GM12872 (cell line): ENCODE results near the gene SLC35G1.

ENCODE experiments used
- TF ChIP-seq, protein P1 (sequence below): IDR thresholded peaks from 3 replicates; pipeline ENCODE4 v1.5.1; 2011; ENCODE audit warnings: low read depth, mild to moderate bottlenecking, low read length, moderate library complexity; ENCODE audit not compliant: insufficient read depth

The SLC35G1 gene

DNA sequence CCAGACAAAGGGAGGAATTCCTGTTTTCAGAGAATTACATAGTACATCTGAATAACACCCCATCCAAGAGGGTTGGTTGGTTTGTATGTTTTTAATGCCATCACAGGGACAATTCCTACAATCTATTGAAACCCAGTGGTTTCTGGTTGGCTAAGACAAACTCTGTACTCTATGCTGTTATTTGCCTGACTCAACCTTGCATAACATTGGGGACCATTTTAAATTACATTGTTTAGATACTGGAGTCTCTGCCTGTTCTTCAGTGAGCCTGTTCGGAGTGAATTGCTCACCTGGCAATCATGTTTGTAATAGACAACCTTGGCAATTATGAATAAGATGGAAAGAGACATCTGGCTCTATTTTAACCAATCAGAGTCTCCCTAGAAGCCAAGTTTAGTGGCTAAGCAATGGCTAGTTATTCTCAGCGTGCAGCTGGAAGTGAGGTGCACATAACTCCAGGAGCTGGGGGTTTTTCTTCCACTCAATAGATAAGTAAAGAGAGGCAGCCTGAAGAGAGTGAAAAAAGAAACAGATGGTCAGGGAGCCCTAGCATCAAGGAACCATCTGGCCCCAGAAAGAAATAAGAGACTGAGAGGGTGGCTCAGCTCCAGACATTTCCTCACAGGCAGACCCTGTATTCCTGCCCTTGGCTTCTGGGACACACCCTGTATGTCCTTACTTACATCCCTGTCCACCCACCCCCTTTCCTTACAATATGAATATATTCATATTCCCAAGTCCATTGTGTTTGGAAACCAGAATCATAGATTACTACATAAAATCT is 21.2 kb upstream of the SLC35G1 start:
- TF ChIP-seq, protein P1, sequence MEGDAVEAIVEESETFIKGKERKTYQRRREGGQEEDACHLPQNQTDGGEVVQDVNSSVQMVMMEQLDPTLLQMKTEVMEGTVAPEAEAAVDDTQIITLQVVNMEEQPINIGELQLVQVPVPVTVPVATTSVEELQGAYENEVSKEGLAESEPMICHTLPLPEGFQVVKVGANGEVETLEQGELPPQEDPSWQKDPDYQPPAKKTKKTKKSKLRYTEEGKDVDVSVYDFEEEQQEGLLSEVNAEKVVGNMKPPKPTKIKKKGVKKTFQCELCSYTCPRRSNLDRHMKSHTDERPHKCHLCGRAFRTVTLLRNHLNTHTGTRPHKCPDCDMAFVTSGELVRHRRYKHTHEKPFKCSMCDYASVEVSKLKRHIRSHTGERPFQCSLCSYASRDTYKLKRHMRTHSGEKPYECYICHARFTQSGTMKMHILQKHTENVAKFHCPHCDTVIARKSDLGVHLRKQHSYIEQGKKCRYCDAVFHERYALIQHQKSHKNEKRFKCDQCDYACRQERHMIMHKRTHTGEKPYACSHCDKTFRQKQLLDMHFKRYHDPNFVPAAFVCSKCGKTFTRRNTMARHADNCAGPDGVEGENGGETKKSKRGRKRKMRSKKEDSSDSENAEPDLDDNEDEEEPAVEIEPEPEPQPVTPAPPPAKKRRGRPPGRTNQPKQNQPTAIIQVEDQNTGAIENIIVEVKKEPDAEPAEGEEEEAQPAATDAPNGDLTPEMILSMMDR = no peak

DNA sequence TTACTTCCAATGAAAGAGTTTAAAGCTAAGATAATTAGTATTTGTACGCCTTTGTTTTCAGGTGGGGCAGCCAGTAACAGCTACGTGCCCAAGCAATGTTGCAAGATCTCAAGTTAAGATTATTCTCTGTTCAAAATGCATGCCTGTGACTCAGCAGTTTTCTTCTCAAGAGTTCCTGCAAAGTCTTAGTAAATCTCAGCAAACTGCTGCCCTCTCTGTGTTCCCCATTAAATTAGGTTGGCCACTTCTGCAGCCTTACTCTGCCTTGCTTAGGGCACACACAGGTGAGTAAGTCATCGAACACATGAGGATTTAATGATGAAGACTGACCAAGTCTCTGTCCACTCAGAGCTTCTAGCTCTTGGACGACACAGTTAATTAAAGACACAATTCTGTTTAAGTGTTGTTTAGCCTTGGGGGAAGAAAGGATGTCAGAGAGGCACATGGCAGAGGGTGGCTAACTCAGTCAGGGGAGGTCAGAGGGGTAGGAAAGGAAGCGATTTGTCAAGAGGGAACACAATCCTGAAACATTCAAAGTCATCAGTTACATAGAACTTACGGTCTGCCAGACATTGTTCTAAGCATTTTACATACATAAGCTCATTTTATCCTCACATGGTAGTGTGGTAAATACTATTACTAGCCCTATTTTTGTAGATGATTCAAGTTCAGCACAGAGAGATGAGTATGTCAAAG is 20.2 kb upstream of the SLC35G1 start:
- TF ChIP-seq, protein P1 = no peak

DNA sequence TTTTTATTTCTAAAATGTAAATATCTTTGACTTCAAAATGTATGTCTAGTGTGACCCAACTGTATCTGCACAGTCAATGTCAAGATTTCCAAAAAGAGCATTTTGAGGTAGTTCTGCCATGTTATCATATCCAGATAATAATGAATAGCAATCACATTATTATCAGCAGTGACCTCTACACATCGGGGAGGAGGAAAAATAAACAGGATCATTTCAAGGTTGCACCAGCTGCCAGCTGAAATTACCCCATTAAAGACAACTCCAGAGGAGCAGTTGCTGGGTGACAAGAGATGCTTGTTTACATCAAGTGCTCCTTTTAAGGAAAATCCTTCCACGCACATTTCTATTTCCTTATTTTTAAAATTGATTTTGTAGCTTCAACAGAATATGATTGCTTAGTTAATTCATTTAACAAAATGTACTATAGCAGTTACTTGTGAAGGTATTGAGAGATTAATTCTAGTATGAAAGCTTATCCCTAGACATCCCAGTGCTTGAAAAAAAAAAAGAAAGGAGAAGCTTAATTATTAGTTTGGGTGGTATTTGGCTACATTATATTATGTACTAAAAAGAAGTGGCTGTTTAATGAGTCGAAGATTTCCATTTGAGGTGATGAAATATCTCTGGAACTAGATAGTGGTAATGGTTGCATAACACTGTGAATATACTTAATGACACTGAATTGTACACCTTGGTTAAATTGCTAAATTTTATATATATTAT is 19.3 kb upstream of the SLC35G1 start:
- TF ChIP-seq, protein P1 = no peak

DNA sequence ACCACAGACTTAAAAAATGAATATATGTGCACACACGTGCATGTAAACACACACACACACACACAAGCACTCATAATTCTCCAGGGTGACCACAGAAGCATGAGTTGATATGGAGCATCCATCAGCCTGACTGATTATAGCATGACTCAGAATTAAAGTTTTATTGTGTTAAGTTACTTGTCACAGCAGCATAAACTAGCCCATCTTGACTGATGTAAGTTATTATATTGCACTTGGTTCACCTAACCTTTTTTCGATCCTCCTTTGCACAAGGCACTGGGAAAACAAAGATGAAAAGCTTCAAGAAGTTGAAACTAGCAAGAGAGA is 18.8 kb upstream of the SLC35G1 start:
- TF ChIP-seq, protein P1 = no peak

DNA sequence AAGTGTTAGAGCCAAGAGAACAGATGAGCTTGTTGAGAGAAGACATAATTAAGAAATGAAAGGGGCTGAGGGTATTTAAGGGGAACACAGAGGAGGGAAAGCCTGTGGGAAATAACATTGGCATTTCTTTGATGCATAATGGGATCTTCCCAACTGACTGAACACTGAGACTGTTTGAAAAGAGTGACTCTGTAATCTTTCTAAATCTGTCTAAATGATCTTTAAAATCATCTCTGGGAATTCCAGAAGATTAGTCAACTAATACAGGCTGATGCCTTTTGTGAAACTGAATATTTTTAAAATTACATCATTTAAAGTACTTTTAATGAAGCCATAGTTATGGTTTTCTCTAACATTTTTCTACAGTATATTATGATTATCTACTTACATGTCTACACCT is 17.4 kb upstream of the SLC35G1 start:
- TF ChIP-seq, protein P1 = no peak

DNA sequence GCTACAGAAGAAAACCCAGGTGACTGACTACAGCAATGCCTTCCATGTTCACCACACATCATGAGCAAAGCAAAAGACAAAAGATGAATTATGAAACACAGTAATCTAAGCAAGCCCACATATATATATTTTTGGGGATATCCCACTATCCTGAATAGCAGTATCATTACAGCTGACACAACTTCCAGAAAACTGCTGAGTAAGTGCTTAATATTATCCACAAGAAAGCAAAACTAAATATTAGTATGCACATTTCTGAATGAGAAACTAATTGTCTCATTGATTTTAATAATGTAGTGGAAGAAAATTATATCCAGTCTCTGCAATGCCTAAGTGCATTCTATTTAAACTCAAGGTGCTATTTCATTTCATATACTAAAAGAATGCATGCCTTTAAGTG is 14.5 kb upstream of the SLC35G1 start:
- TF ChIP-seq, protein P1 = no peak
